NCI-H2196 (cell line): ENCODE results near the gene CTDSPL.

ENCODE experiments used
- DNase-seq: peaks from one replicate; lab custom pipeline; 2025; ENCODE audit not compliant: unreplicated experiment; lab: John Stamatoyannopoulos, UW

Gene CTDSPL

DNA sequence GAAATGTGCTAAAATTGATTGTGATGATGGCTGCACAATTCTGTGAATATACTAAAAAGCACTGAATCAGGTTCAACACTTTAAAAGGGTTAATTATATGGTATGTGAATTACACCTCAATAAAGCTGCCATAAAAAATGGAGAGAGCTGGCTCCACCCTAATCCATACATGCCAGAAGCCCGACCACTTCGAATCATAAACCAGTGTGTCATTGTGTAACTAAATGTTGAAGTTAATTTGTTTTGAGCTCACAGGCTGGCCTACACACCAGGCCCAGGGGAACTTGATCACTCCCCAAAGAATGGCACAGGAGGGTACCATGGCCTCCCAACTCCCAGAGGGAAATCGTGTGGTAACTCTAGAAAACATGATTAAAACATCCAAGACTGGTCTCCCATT, 153.8 kb downstream of the CTDSPL start:
- no peak for DNase-seq

GRCh38 chr3:38015984-38016383, 154.3 kb downstream of the CTDSPL start:
- no peak for DNase-seq

GRCh38 chr3:38016410-38016809, 154.7 kb downstream of the CTDSPL start:
- DNase-seq: no peak

DNA sequence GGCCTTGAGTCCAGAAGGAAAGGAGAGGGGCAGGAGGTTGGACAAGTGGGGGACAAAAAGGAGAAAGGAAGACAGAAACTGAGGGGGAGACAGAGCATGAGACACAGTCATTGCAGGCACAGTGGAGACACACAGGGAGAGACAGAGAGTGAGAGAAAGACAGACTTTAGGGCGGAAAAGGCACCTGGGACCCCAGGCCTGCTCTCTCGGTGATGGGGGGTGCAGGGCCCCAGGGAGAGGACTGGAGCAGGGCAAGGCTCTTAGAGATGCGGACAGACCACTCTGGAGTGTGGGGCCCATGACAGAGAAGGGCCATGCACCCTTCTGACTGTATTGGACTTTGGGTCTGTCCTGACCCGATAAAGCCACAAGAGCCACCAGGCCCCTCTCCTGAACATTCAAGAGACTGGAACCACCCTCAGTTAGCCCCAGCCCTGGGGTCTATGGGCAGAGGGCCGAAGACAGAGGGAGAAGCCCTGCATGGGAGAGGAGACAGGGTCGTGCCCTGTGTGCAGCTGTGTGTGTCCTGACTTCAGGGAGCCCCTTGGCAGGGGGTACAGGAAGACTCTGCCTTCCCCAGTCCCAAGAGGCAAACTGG, 155.3 kb downstream of the CTDSPL start:
- DNase-seq: no peak

DNA sequence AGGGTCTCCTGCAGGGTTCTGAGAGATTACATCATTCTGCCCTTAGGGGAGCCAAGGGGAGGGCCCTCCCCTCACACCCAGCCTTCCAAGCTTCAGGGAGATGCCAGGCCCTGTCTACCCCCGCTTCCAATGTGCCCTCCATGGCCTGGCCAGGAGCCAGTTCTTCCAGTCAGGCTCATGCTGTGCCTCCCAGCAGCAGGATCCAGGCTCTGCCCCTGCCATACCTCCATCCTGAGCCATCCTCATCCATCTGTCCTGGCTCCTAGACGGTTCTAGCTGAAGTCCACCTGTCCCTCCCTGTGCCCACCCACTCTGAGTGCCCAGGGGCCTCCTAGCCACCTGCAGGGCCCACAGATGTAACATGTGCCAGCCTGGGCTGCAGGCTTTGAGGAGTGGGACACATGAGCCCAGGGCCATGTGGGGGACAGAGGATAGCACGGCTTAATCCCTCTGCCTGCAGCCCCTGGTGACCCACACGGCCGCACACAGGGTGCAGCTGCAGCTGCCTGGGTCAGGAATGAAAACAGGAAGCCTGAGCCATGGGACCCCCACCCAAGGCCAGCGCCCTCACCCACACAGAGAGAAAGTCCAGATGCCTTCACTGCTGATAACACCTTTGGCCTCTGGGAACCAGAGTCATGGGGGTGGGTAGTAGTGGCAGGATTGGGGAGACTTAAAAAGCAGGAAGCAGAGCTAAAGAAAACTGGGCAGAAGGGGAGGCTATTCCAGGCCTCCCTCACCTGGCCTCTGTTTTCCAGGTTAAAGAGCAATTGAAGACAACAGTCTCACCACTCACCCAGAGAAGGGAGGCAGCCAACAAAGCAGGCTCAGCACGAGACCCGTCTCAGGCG, 156.0 kb downstream of the CTDSPL start:
- DNase-seq: no peak

GRCh38 chr3:38018296-38019266, 156.9 kb downstream of the CTDSPL start:
- DNase-seq: no peak

- peak; percentile 2 for DNase-seq
Observed at GRCh38 chr3:38019658-38020341, 158.1 kb downstream of the CTDSPL start.

DNA sequence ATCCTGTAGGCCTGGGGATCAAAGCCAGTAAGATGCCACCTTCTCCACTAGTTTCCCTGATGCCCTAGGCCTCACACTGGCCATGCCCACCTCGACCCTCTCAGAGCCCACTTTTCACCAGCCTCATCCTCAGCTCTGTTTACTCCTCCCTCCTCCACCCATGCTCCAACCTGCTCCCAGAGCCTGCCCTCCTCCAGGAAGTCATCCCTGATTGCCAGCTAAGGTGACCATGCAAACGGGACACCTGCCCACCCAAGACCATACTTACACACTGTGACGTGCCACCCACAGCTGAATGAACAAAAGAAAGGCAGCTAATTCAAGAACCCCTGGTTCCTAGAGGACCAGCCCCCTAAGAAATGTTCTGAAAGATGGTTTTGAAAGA, 158.7 kb downstream of the CTDSPL start:
- DNase-seq: no peak

DNA sequence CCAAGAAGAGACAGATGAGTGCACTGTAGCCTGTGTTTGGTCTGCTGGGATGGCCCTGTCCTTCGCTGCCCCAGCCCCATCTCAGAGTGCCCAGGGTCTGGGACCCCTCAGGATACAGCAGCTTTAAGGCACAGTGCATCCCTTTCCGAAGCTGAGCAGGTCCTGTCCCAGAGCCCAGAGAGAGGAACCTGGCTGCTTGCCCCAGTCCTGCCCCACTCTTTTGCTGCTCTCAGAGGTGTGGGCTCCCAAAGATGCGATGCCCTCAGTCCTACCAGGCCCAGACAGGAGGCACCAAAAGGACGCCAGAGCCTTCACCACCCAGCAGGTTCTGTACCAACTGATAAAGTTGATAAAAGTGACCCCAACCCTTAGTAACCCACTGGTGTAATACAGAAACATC, 159.5 kb downstream of the CTDSPL start:
- DNase-seq: no peak

GRCh38 chr3:38022301-38022700, 160.6 kb downstream of the CTDSPL start:
- DNase-seq: no peak

DNA sequence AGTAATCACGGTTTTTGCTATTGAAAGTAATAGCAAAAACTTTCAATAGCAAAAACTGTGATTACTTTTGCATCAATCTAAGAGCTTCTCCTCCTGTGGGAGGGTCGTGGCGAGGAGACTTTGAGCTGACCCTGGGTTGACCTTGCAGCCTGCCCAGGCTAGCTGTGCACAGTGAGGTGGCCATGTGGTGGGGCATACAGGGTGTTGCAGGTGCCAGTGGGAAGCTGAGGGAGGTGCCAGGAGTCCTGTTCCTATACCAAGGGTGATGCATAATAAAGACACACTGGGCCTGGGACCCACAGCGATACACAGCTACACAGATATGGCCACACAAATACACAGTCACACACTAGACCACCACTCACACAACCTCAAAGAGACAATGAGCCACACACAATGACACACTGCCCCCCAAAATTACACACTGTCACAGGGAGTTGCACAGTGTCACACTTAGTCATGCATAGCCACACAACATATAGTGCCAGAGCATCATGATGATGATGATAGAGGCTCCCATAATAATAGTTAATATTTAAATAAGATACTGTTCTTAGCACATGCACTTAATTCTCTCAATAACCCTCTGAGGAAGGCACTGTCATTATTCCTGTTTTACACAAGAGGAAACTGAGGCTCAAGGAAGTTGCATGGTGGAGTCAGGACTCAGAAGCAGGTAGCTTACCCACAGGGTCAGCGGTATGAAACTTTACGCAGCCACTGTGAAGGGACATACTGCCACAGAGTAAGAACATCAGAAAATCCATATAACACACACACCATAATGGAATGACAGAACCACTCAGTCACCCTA, 161.4 kb downstream of the CTDSPL start:
- DNase-seq: no peak

GRCh38 chr3:38026856-38027255, 165.2 kb downstream of the CTDSPL start:
- no peak for DNase-seq

- no peak for DNase-seq
Observed at GRCh38 chr3:38027466-38028465, 166.1 kb downstream of the CTDSPL start.

DNA sequence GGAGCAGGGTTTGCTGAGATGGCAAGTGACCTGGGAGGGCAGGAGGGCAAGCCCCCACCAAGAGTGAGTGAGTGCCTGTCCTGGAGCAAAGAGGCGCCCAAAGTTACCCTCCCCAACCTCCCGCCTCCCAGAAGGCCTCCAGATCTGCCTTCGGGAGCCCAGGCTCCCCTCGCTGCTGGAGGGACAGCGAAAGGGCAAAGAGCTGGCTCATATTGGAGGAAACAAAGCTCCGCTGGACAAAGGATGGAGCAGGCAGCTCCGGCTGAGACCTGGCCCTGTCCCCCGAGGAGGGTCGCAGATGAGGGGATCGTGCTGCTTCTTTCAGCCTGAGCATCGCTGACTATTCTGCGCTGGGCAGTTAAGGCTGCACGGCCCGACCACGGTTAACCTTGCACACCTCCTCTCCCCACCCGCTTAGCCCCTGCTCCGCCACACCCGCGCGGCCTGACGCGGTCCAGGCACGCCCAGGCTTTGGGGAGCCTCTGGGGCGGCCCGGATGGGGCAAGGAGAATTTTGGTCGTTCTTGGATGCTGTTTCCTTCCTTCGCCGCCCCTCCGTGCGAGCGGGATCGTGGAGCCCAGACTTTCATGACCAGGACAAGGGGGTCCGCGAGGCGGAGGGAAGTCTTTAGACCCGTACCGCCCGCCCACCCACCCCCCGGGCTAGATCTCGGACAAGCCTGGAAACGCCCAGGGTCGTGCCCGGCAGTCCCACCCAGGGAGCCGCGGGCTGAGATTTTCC, 167.1 kb downstream of the CTDSPL start:
- DNase-seq: no peak

DNA sequence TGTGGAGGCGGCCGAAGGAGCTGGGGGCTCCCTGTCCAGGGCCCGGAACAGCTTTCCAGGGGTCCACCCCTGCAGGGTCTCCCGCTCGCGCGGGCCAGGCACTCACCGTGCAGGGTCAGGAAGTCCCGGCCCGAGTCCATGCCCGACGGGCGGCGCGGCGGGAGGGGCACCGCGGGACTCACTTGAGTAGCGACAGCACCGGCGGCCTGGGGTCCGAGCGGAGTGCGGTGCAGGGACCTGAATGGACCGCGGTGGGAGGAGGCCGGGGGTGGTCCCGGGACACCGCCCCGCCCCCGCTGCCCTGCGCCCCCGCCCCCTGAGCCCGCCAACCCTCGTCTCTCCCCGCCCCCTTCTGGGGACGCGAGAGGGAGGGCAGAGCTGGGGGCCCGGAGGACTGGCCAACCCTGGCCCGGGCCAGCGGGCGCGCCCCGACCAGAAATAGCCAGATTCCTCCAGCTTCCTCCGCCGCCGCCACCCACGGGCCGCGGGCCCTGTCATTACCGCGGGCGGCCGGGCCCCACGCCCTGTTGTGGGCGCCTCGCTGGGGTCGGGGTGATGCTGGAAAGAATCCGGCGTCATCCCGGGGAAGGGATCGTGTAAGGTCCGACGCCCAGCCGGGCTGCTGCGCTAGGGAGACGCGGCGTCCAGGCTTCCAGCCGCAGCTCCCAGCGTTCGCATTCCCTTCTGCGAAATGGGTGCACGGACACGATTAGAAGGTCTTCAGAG, 167.9 kb downstream of the CTDSPL start, which contains the start of gene PLCD1:
Gene PLCD1, minus strand, starts transcription at position 243 of the 726 bp plus-strand sequence. Its CDS starts 103 bp downstream, at position 140.
- DNase-seq: no peak

GRCh38 chr3:38030126-38031021, 168.7 kb downstream of the CTDSPL start:
- no peak for DNase-seq
